Fibroblast of pulmonary artery (primary cell): ENCODE measurements around the gene GCC1.

Experiments
- DNase-seq: peaks from one replicate; pipeline ENCODE4 v3.0.0-alpha.2; 2010; ENCODE audit warnings: low read depth
- H3K4me3 ChIP-seq: replicated peaks from 2 replicates; pipeline ENCODE4 v1.5.1; 2011; ENCODE audit warnings: low read depth, mild to moderate bottlenecking, control low read depth, low read length, moderate library complexity
- CTCF ChIP-seq: IDR thresholded peaks from 2 replicates; pipeline ENCODE4 v1.5.1; 2011; ENCODE audit warnings: mild to moderate bottlenecking, control low read depth, low read length, inconsistent platforms; ENCODE audit errors: missing control alignments

The GCC1 gene

GRCh38 chr7:127620406-127621233 lies 35.2 kb upstream of the GCC1 start:
- no peak for TF ChIP-seq CTCF
- no peak for DNase-seq
- H3K4me3 ChIP-seq: no peak overlapping the region

- DNase-seq: no peak
- H3K4me3 ChIP-seq: no peak overlapping the region
- no peak for TF ChIP-seq CTCF
Observed at GRCh38 chr7:127619681-127620405, 34.4 kb upstream of the GCC1 start.

DNA sequence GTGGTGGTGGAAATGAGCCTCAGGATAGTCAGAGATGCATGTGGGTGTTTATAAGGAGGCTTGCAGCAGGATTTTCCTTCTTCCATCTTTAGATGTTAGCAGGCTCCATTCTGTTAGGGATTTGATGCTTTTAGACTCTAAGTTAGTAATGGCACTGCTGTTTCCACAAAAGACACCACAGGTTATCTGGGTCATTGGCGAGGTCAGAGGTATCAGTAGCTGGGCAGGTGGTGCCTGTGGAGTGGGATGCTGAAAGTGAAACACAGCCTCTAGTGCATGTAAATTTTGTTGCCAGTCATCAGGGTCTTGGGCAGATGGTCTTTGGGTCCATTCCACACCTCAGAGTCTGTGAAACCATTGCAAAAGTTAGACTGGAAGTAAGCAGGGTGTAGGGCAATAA lies 33.4 kb upstream of the GCC1 start:
- TF ChIP-seq CTCF: no peak
- no peak for DNase-seq

GRCh38 chr7:127618042-127618441 lies 32.6 kb upstream of the GCC1 start, which contains the start of gene PAX4:
Gene PAX4 (minus strand): TSS chr7:127618142. CDS start chr7:127615928, 2,214 bp downstream.
- TF ChIP-seq CTCF: no peak
- no peak for DNase-seq

More for the DNA sequence above, 33.4 kb upstream of the GCC1 start:
- no peak overlapping the region for H3K4me3 ChIP-seq

DNA sequence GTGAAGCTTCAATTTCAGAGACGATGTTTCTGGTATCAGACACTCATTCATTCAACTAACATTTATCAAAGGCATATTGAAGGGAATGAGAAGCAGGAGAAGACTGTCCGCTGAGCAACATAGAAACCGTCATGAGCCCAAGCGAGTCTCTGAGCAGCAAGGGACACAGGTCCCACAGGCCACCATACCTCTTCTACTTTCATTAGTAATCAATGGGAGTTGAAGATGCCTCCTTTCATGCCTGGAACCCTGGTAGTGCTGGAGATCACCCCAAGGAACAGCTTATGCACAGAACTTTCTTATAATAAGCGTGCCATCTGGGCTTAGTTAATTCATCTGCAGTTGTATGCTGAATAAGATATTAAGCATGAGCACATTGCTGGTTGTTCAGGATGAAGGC lies 31.3 kb upstream of the GCC1 start:
- no peak overlapping the region for H3K4me3 ChIP-seq
- no peak for DNase-seq
- no peak for TF ChIP-seq CTCF

More at GRCh38 chr7:127618042-127618441, 32.6 kb upstream of the GCC1 start, which contains the start of gene PAX4:
- H3K4me3 ChIP-seq: no peak within 1 kb of the TSS

GRCh38 chr7:127612263-127612662 lies 26.9 kb upstream of the GCC1 start:
- no peak for TF ChIP-seq CTCF
- H3K4me3 ChIP-seq: no peak overlapping the region
- DNase-seq: no peak

- TF ChIP-seq CTCF: no peak
Observed at GRCh38 chr7:127609297-127609696, 23.9 kb upstream of the GCC1 start.

More at GRCh38 chr7:127609297-127609696, 23.9 kb upstream of the GCC1 start:
- DNase-seq: no peak
- no peak overlapping the region for H3K4me3 ChIP-seq
